Liver (tissue), 9 donors: ENCODE results near the gene NEB. TPM values are rescaled to one million over a fixed set of nuclear protein-coding genes. Genes with fewer than 3 reads are reported as not detected.

Experiments used
- DNase-seq: peaks from one replicate; pipeline ENCODE4 v3.0.0-alpha.2; 2017; ENCODE audit warnings: low spot score
- H3K27ac ChIP-seq, 2 donors: one replicate each; pipeline ENCODE4 v1.7.0; 2013; ENCODE audit warnings: inconsistent platforms in 2 of 2, low read length in 2 of 2, control low read depth in 1 of 2, low read depth in 1 of 2, mild to moderate bottlenecking in 1 of 2
- H3K27me3 ChIP-seq, 4 donors: one replicate each; pipeline versions ENCODE4 v1.6.1 to v1.7.0; 2013; ENCODE audit warnings: low read length in 3 of 4, inconsistent platforms in 1 of 4, mild to moderate bottlenecking in 1 of 4, moderate library complexity in 1 of 4; ENCODE audit not compliant: control insufficient read depth in 4 of 4, insufficient read depth in 4 of 4
- H3K36me3 ChIP-seq, 4 donors: one replicate each; pipeline versions ENCODE4 v1.6.1 to v1.7.0; 2013; ENCODE audit warnings: low read length in 3 of 4, mild to moderate bottlenecking in 3 of 4, low read depth in 1 of 4, moderate library complexity in 1 of 4; ENCODE audit not compliant: control insufficient read depth in 4 of 4, insufficient read depth in 3 of 4
- H3K4me1 ChIP-seq, 4 donors: one replicate each; pipeline versions ENCODE4 v1.6.1 to v1.7.0; 2013; ENCODE audit warnings: low read length in 3 of 4, mild to moderate bottlenecking in 3 of 4, moderate library complexity in 1 of 4; ENCODE audit not compliant: control insufficient read depth in 4 of 4, insufficient read depth in 4 of 4
- H3K4me3 ChIP-seq, 3 donors: one replicate each; pipeline versions ENCODE4 v1.6.1 to v1.7.0; 2013; ENCODE audit warnings: low read length in 3 of 3, control low read depth in 1 of 3, low read depth in 1 of 3, mild to moderate bottlenecking in 1 of 3
- H3K9ac ChIP-seq, 2 donors: one replicate each; pipeline ENCODE4 v1.7.0; 2013; ENCODE audit warnings: low read length in 2 of 2, mild to moderate bottlenecking in 2 of 2, moderate library complexity in 2 of 2, control low read depth in 1 of 2, low read depth in 1 of 2
- H3K9me3 ChIP-seq, 4 donors: one replicate each; pipeline versions ENCODE4 v1.6.1 to v1.7.0; 2013; ENCODE audit warnings: low read length in 3 of 4; ENCODE audit not compliant: control insufficient read depth in 4 of 4
- ATF3 ChIP-seq: IDR thresholded peaks from 2 replicates; pipeline ENCODE4 v1.6.1; 2016; ENCODE audit warnings: antibody characterized with exemption
- CTCF ChIP-seq: fragments of 150-350 bp; IDR thresholded peaks from 2 replicates; pipeline ENCODE4 v1.5.1; 2017; ENCODE audit warnings: improper control_type of control experiment, low read depth, low read length; ENCODE audit not compliant: missing input control
- EGR1 ChIP-seq, 2 donors: IDR thresholded peaks; 2 replicates each; pipeline ENCODE4 v1.6.1; 2016 to 2018; ENCODE audit warnings: antibody characterized with exemption in 2 of 2, low read depth in 2 of 2
- FOXA1 ChIP-seq: IDR thresholded peaks from 2 replicates; pipeline ENCODE4 v1.6.1; 2016; ENCODE audit warnings: antibody characterized with exemption
- GABPA ChIP-seq, 2 donors: IDR thresholded peaks in 1 of 2; conservative IDR thresholded peaks in 1 of 2; 2 replicates each; pipeline ENCODE4 v1.6.1; 2016; ENCODE audit warnings: antibody characterized with exemption in 2 of 2, mild to moderate bottlenecking in 1 of 2, moderate library complexity in 1 of 2
- HNF4G ChIP-seq: IDR thresholded peaks from 2 replicates; pipeline ENCODE4 v1.6.1; 2016; ENCODE audit warnings: antibody characterized with exemption
- JUND ChIP-seq, 2 donors: IDR thresholded peaks; 2 replicates each; pipeline ENCODE4 v1.6.1; 2016; ENCODE audit warnings: antibody characterized with exemption in 2 of 2
- NR2F2 ChIP-seq: IDR thresholded peaks from 2 replicates; pipeline ENCODE4 v1.6.1; 2016; ENCODE audit warnings: antibody characterized with exemption
- RAD21 ChIP-seq, 2 donors: IDR thresholded peaks; 2 replicates each; pipeline ENCODE4 v1.6.1; 2016; ENCODE audit warnings: antibody characterized with exemption in 2 of 2, mild to moderate bottlenecking in 2 of 2
- REST ChIP-seq: IDR thresholded peaks from 2 replicates; pipeline ENCODE4 v1.6.1; 2016; ENCODE audit warnings: antibody characterized with exemption, mild to moderate bottlenecking
- RXRA ChIP-seq, 2 donors: IDR thresholded peaks; 2 replicates each; pipeline ENCODE4 v1.6.1; 2017 to 2018; ENCODE audit warnings: antibody characterized with exemption in 2 of 2, mild to moderate bottlenecking in 1 of 2
- YY1 ChIP-seq: IDR thresholded peaks from 2 replicates; pipeline ENCODE4 v1.6.1; 2016; ENCODE audit warnings: antibody characterized with exemption, mild to moderate bottlenecking
- ZBTB33 ChIP-seq: IDR thresholded peaks from 2 replicates; pipeline ENCODE4 v1.6.1; 2016; ENCODE audit warnings: antibody characterized with exemption
- WGBS: extraction: QIAGEN DNeasy Blood & Tissue Kit; methylation state at CpG from one replicate; pipeline ENCODE4 v1.1.7; 2013; 5-methylcytosine and 5-hydroxymethylcytosine counted together
- polyA plus RNA-seq, 2 donors: library from polyadenylated mRNA; stranded (reverse) in 1 of 2; unstranded in 1 of 2; fragments of 200-250 nt in 1 of 2; fragments of >200 nt in 1 of 2; fragmentation: Nextera tagmentation in 1 of 2; extraction: Ambion mirVana in 1 of 2; gene quantifications; one replicate each; pipeline versions ENCODE4 v1.2.1 to v1.2.3, GENCODE V29; 2013 to 2015
- total RNA-seq, 2 donors: library from RNA; depleted of rRNA; stranded (reverse); fragments of >200 nt; gene quantifications; one replicate each; pipeline ENCODE4 v1.2.3, GENCODE V29; 2014
- TF ChIP-seq, protein P1 (sequence below): IDR thresholded peaks from 2 replicates; pipeline ENCODE4 v1.6.1; 2016; ENCODE audit warnings: antibody characterized with exemption
- donor health status: healthy.
- donor health status: healthy.
- donor health status: healthy.
- donor health status: healthy.
- donor health status: healthy.

The NEB gene
- total and polyA plus RNA-seq, 4 donors: 0.28 to 6.4 (median 2.7) TPM

DNA sequence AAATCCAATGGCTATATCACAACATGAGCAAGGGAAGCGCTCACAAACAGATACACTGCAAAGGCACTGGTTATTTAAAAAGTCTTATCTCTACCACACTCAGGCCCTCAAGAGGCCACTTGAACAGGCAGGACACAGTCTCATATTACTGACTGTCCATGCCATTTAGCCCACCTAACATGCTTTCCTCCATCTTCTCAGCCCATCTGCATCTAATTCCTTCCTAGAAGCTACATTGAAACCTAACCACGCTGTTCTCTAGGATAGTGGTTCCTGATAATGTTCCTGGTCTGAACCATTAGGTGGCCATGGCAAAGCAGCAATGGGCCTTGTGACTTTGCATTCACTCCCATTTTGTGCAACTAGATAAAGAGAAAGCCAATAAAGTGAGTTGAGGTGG, 22.5 kb upstream of the NEB start:
- DNase-seq: no peak
- Histone ChIP-seq H3K9ac (no peak overlapping the region), H3K27me3 (no peaks in the 10 kb centered on the region), H3K4me3 (no peak overlapping the region), H3K27ac (no peak overlapping the region), H3K36me3 (no peaks in the 10 kb centered on the region), H3K4me1 (no peaks in the 10 kb centered on the region), H3K9me3 (no peaks in the 10 kb centered on the region)
- TF ChIP-seq CTCF (no peak), YY1 (no peak), GABPA (IDR thresholded peaks at IDR 0.05 in 1 of 2, conservative IDR thresholded peaks at IDR 0.05 in 1 of 2) (no peak), RAD21 (IDR thresholded peaks at IDR 0.05) (no peak), ATF3 (no peak)
- WGBS: over 99% methylated on average over 2 of the region's 2 CpGs

DNA sequence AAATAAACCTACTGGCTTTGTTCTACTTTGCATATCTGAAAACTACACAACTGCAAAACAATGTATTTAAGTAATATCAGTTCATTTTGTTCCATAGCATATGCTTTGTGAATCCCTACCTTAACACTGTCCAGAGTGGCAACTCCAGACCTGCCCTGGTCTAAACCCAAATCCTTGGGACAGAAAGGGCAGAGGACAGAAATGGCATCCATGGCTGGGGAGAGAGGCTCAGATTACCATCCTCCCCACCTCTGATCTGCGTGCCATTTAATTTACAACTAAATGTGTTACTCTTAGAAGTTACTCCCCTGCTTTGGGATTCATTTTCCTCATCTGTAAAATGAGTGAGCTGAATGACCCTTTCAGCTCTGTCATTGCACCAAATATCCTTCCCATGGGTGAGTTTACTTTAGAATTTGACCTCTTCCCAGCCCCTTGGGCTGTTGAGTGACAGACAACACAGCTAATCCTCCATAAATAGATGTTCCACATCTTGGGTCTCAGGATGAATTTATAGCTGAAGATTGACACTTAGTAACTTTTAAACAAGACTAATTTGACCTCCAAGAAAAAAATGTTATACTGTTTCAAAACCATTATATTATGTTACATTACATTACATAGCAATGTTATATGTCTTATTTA, 20.1 kb upstream of the NEB start:
- TF ChIP-seq REST (no peak), RAD21 (IDR thresholded peaks at IDR 0.05) (no peak), CTCF (no peak), ATF3 (no peak), NR2F2 (no peak), RXRA (IDR thresholded peaks at IDR 0.05) (no peak), ZBTB33 (no peak), FOXA1 (no peak), EGR1 (IDR thresholded peaks at IDR 0.05; ENCODE audit: low read depth in 2 of 2) (no peak), JUND (IDR thresholded peaks at IDR 0.05) (no peak), HNF4G (no peak)
- TF ChIP-seq, protein P1, sequence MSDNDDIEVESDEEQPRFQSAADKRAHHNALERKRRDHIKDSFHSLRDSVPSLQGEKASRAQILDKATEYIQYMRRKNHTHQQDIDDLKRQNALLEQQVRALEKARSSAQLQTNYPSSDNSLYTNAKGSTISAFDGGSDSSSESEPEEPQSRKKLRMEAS: no peak
- Histone ChIP-seq H3K4me3 (no peak overlapping the region), H3K9ac (no peak overlapping the region), H3K9me3 (no peaks in the 10 kb centered on the region), H3K4me1 (no peaks in the 10 kb centered on the region), H3K27me3 (no peaks in the 10 kb centered on the region), H3K36me3 (no peaks in the 10 kb centered on the region), H3K27ac (no peak overlapping the region)
- 96% methylated on average over 1 of the region's 1 CpG for WGBS
- no peak for DNase-seq
